HG02885 (cell line): ENCODE data around the gene DCD.
"Not testable (repeated sequence)": the region's sequence is repeated elsewhere in the genome, so short reads cannot be mapped to it uniquely, and the experiment has no call there.

ENCODE experiments used
- ATAC-seq: cut with Tn5 transposase; IDR thresholded peaks from one replicate; pipeline ENCODE4 v1.9.1; 2021; ENCODE audit warnings: mild to moderate bottlenecking; ENCODE audit not compliant: unreplicated experiment, poor library complexity

The DCD gene

GRCh38 chr12:54648265-54648664, at the start of gene DCD:
DCD (minus strand) TSS chr12:54648365; CDS start chr12:54648303, 62 bp downstream.
- no peak for ATAC-seq

- ATAC-seq: no peak
Measured at GRCh38 chr12:54697851-54698250, 49.7 kb upstream of the DCD start.

- ATAC-seq: peak; percentile 83
Measured at GRCh38 chr12:54692353-54692752, 44.2 kb upstream of the DCD start.

- no peak for ATAC-seq
Measured at GRCh38 chr12:54689984-54690383, 41.8 kb upstream of the DCD start.

GRCh38 chr12:54689034-54689372, 40.8 kb upstream of the DCD start:
- no peak for ATAC-seq

GRCh38 chr12:54688309-54689033, 40.3 kb upstream of the DCD start:
- no peak for ATAC-seq

- no peak for ATAC-seq
Measured at GRCh38 chr12:54684636-54685630, 36.8 kb upstream of the DCD start.

- ATAC-seq: no peak
Measured at GRCh38 chr12:54683398-54683797, 35.2 kb upstream of the DCD start.

GRCh38 chr12:54682674-54683073, 34.5 kb upstream of the DCD start:
- ATAC-seq: no peak

- ATAC-seq: peak; percentile 94
Measured at GRCh38 chr12:54680374-54680773, 32.2 kb upstream of the DCD start.

GRCh38 chr12:54678131-54678530, 30.0 kb upstream of the DCD start:
- ATAC-seq: no peak

- ATAC-seq: no peak
Measured at GRCh38 chr12:54667945-54668344, 19.8 kb upstream of the DCD start.

- no peak for ATAC-seq
Measured at GRCh38 chr12:54666008-54666407, 17.8 kb upstream of the DCD start.

- not testable (repeated sequence) for ATAC-seq
Measured at GRCh38 chr12:54665022-54665635, 17.0 kb upstream of the DCD start.

- ATAC-seq: no peak
Measured at GRCh38 chr12:54663603-54664002, 15.4 kb upstream of the DCD start.

- no peak for ATAC-seq
Measured at GRCh38 chr12:54662026-54662425, 13.9 kb upstream of the DCD start.

GRCh38 chr12:54661048-54661447, 12.9 kb upstream of the DCD start:
- ATAC-seq: peak; percentile 55

- ATAC-seq: no peak
Measured at GRCh38 chr12:54660320-54660962, 12.3 kb upstream of the DCD start.

GRCh38 chr12:54658306-54659264, 10.4 kb upstream of the DCD start:
- peak; percentile 83 for ATAC-seq
